ENCODE data around the gene FTCD. TPM values are rescaled to one million over a fixed set of nuclear protein-coding genes. Genes with fewer than 3 reads are reported as not detected.

Gene FTCD
- polyA plus RNA-seq, 10 donors: 0.35 to 2.5 (median 0.97) TPM

- DNase-seq: no peak
Measured at GRCh38 chr21:46093668-46094400, 61.5 kb downstream of the FTCD start.

DNA sequence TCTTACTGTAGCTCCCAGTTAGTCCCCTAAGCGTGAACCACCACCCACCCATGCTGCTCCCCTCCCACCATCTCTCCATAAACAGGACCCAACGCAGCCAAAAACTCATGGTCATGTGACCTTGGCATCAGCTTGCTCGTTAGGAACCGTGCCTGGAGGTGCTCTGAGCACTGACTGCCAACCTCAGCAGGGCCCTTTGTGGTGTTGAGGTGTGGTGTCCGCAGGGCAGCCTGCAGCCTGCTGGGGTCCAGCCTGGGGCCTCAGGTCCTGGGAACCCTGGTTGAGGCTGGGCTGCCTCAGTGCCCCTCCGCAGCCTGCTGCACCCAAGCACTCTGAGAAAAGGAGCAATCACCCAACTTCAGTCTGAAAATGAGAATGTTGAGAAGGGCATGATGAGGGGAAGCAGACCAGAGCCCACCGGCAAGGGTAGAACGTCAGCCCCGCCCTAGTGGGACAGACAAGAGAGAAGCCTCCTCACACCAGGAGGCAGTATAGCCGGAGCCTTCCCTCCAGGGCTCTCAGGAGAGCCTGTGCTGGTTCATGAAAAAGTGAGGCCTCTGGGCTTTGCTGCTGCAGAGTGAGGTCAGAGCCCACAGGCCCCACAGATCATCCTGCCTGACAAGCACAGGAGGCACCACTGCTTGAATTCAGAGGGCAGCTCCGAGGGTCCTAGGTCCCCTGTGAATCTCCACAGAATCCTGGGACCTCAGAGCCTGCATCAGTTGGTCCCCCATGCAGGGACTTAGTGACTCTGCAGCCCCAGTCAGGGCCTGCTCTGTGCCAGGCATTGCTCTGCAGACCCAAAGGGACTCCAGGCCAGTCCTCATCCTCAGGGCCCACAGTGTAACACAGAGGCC lies 62.3 kb downstream of the FTCD start:
- no peak for DNase-seq

GRCh38 chr21:46092026-46092764 lies 63.2 kb downstream of the FTCD start:
- peak; percentile 84 to 95 (median 91) for DNase-seq

DNA sequence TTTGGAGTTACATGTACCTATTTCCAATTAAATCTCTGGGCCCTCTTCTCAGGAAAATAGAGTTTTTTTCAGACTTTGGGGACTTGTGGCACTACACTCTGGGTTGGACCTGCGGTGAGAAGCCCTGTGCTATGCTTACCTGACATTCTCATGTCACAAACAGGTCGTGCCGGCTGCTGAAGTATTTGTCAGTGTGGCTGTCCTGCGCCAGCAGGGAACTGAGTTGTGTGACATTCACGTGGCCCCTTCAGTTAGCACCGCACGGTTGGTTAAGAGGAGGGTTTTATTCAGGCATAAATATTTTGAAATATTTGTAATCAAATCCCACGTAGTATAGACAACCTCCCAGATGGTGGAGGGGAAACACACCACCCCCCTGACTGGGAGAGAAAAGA lies 63.8 kb downstream of the FTCD start:
- no peak for DNase-seq

- no peak for DNase-seq
Measured at GRCh38 chr21:46091118-46091517, 64.3 kb downstream of the FTCD start.

DNA sequence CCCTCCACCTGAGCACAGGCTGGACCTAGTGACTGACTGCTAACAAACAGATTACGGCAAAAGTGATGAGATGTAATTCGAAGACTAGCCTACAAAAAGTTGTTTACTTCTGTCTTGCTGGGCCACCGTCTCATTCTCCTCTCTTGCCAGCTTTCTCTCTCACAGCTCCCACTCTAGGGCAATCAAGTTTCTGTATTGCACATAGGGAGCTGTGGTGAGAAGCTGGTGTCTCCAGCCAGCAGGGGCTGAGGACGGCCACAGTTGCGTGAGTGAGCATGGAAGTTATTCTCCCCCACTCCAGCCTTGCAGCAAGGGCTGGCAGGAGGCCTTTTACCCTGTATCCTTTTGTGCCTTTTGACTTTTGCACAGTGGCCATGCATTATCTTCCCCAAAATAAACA lies 66.1 kb downstream of the FTCD start:
- DNase-seq: no peak

DNA sequence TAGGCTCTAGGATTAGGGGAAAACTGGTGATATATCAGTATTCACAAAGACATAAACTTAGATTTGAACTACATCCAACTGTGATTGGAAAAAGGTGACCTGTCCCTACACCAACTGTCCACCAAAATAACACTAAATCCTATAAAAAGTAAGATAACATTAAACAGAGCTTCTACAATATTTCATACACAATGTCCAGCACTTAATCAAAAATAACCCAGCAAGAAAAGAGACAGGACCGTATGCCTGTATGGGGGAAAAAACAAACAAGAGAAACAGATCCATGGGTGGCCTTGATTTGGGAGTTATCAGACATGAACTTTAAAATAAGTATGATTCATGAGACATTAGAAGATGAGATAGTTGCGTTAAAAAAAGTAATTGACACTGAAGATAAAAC lies 67.2 kb downstream of the FTCD start:
- no peak for DNase-seq

GRCh38 chr21:46087641-46088040 lies 67.7 kb downstream of the FTCD start:
- no peak for DNase-seq

Other genes with a start within 250 kb of the FTCD start
- 100 to 1,000 TPM; 338 to 664 (median 502) TPM for gene COL6A1, start 173.8 kb downstream of the FTCD start, polyA plus RNA-seq (ENCODE audit: insufficient read length in 10 of 10)
- gene COL6A2, start 57.5 kb downstream of the FTCD start, polyA plus RNA-seq (ENCODE audit: insufficient read length in 10 of 10): 100 to 1,000 TPM; 464 to 978 (median 662) TPM
- gene SPATC1L, start 28.9 kb upstream of the FTCD start, polyA plus RNA-seq (ENCODE audit: insufficient read length in 10 of 10): 10 to 100 TPM in 7 of 10 donors, 1 to 10 TPM in 3; 4.2 to 14.9 (median 10.8) TPM
- gene LSS, start 73.2 kb upstream of the FTCD start, polyA plus RNA-seq (ENCODE audit: insufficient read length in 10 of 10): 10 to 100 TPM; 22.0 to 47.1 (median 35.1) TPM
- 10 to 100 TPM; 45.4 to 67.2 (median 58.4) TPM for gene MCM3AP, start 130.0 kb upstream of the FTCD start, polyA plus RNA-seq (ENCODE audit: insufficient read length in 10 of 10)
- 10 to 100 TPM in 9 of 10 donors, 1 to 10 TPM in 1; 9.4 to 26.0 (median 17.4) TPM for gene YBEY, start 130.8 kb upstream of the FTCD start, polyA plus RNA-seq (ENCODE audit: insufficient read length in 10 of 10)
- 10 to 100 TPM in 1 of 10 donors, 1 to 10 TPM in 9; 4.3 to 10.6 (median 6.3) TPM for gene C21orf58, start 168.3 kb upstream of the FTCD start, polyA plus RNA-seq (ENCODE audit: insufficient read length in 10 of 10)
- gene PCNT, start 168.6 kb upstream of the FTCD start, polyA plus RNA-seq (ENCODE audit: insufficient read length in 10 of 10): 10 to 100 TPM; 41.2 to 83.0 (median 53.0) TPM

Measured in muscle of back (tissue), 11 donors.